IPS-18a (cell line): ENCODE data around the gene CAMKMT.

Source experiments
- H3K27ac ChIP-seq: one replicate; pipeline ENCODE4 v1.5.1; 2013; ENCODE audit warnings: low read length
- H3K27me3 ChIP-seq: one replicate; pipeline ENCODE4 v1.6.1; 2013; ENCODE audit warnings: mild to moderate bottlenecking, low read length; ENCODE audit not compliant: control insufficient read depth, insufficient read depth
- H3K36me3 ChIP-seq: one replicate; pipeline ENCODE4 v1.6.1; 2013; ENCODE audit warnings: low read depth, low read length; ENCODE audit not compliant: control insufficient read depth
- H3K4me1 ChIP-seq: one replicate; pipeline ENCODE4 v1.6.1; 2013; ENCODE audit warnings: low read depth, low read length; ENCODE audit not compliant: control insufficient read depth
- H3K4me3 ChIP-seq: one replicate; pipeline ENCODE4 v1.5.1; 2013; ENCODE audit warnings: low read length
- H3K9ac ChIP-seq: one replicate; pipeline ENCODE4 v1.6.1; 2013; ENCODE audit warnings: mild to moderate bottlenecking, low read length, moderate library complexity
- H3K9me3 ChIP-seq: one replicate; pipeline ENCODE4 v1.6.1; 2013; ENCODE audit warnings: low read depth, low read length; ENCODE audit not compliant: control insufficient read depth

Gene CAMKMT

DNA sequence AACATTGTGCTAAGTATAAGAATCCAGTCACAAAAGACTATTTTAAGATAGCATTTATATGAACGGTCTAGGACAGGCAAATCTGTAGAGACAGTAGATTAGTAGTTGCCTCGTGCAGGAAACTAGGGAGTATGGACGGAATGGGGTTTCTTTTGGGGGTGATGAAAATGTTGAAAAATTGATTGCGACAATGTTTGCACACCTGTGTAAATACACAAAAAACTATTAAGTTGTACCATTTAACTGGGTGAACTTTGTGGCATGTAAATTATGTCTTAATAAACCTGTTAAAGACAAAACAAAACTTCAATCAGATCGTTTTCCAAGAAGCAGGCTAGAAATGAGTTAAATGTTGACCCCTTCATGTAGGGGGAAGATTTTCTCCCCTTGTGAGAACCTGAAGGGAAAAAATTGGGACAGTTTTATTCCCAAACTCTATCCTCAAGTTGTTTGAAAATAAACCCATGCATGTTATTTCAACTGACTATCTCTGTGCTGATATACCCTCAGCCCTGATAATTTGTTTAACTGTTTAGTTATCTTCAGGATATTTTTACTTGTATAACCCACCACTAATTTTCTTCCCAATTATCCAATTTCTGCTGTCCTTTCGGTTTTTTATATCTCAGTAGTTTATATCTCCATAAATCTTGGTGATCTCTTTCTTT lies 87.2 kb downstream of the CAMKMT start:
- Histone ChIP-seq H3K4me1 (peaks cover 23% of the 10 kb centered on the region), H3K9me3 (no peaks in the 10 kb centered on the region), H3K27me3 (no peaks in the 10 kb centered on the region), H3K4me3 (no peak overlapping the region), H3K9ac (no peak overlapping the region), H3K36me3 (no peaks in the 10 kb centered on the region), H3K27ac (no peak overlapping the region)

- Histone ChIP-seq H3K4me1 (peaks cover 24% of the 10 kb centered on the region), H3K4me3 (no peak overlapping the region), H3K27ac (no peak overlapping the region), H3K27me3 (no peaks in the 10 kb centered on the region), H3K9me3 (no peaks in the 10 kb centered on the region), H3K36me3 (no peaks in the 10 kb centered on the region), H3K9ac (no peak overlapping the region)
Measured at GRCh38 chr2:44450082-44450481, 88.3 kb downstream of the CAMKMT start.

DNA sequence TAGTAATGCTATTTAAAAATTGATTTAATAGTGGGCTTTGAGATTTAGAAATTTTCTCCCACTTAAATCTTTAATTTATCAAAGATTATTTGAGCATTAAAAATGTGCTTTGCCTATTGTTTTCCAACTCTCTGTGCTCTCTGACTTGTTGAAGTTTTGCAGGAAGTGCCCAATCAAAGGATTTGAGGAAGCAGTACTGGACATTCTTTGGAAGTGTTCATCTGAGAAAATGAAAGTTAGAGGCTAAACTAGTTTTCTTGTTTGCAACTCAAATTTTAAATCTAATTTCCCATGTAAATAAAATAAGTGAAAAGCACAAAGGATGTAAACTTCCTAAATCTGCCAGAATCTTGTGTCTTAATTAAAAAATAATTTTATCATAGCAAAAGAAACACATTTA lies 89.1 kb downstream of the CAMKMT start:
- H3K36me3 ChIP-seq, result no peaks in the 10 kb centered on the region
- H3K9ac ChIP-seq, result no peak overlapping the region
- H3K27ac ChIP-seq, result no peak overlapping the region
- H3K4me3 ChIP-seq, result no peak overlapping the region
- H3K27me3 ChIP-seq, result no peaks in the 10 kb centered on the region
- no peaks in the 10 kb centered on the region for H3K9me3 ChIP-seq
- peaks cover 28% of the 10 kb centered on the region for H3K4me1 ChIP-seq

DNA sequence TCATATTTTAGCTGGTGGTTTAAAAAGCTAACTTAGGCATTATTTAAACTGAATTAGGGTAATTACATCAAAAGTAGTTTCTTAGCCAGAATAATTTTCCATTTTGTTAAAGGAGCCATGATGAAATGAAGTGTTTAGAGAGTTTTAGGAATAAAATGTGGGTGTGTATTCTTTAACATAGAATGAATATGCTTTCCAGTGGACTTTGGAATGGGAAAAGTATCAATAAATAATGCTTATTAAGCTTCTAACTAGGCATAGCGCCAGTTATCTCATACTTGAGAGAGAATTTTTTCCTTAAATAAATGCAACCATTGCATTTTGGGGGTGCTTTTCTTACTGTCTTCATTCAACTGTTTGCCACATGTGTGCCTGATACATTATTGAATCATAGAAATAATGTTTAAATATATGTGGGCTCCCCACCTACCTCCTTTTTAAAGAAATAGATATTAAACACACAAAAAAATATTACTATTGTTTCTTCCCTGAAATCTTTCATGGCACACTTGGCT lies 90.4 kb downstream of the CAMKMT start:
- Histone ChIP-seq H3K27me3 (no peaks in the 10 kb centered on the region), H3K4me1 (peaks cover 28% of the 10 kb centered on the region), H3K27ac (no peak overlapping the region), H3K4me3 (no peak overlapping the region), H3K36me3 (no peaks in the 10 kb centered on the region), H3K9me3 (no peaks in the 10 kb centered on the region), H3K9ac (no peak overlapping the region)

GRCh38 chr2:44453259-44453658 lies 91.5 kb downstream of the CAMKMT start:
- no peaks in the 10 kb centered on the region for H3K9me3 ChIP-seq
- H3K27me3 ChIP-seq, result no peaks in the 10 kb centered on the region

GRCh38 chr2:44455877-44456276 lies 94.1 kb downstream of the CAMKMT start:
- Histone ChIP-seq H3K4me1 (peaks cover 22% of the 10 kb centered on the region), H3K36me3 (no peaks in the 10 kb centered on the region), H3K4me3 (no peak overlapping the region), H3K9me3 (no peaks in the 10 kb centered on the region), H3K9ac (no peak overlapping the region), H3K27me3 (no peaks in the 10 kb centered on the region), H3K27ac (no peak overlapping the region)

More at GRCh38 chr2:44453259-44453658, 91.5 kb downstream of the CAMKMT start:
- Histone ChIP-seq H3K4me3 (no peak overlapping the region), H3K9ac (no peak overlapping the region), H3K27ac (no peak overlapping the region), H3K36me3 (no peaks in the 10 kb centered on the region), H3K4me1 (peaks cover 28% of the 10 kb centered on the region)

GRCh38 chr2:44456946-44457345 lies 95.2 kb downstream of the CAMKMT start:
- H3K27ac ChIP-seq, result no peak overlapping the region
- no peaks in the 10 kb centered on the region for H3K36me3 ChIP-seq
- no peaks in the 10 kb centered on the region for H3K27me3 ChIP-seq
- no peak overlapping the region for H3K9ac ChIP-seq
- no peak overlapping the region for H3K4me3 ChIP-seq
- no peaks in the 10 kb centered on the region for H3K9me3 ChIP-seq
- H3K4me1 ChIP-seq, result peaks cover 22% of the 10 kb centered on the region

- H3K4me3 ChIP-seq, result no peak overlapping the region
- H3K9ac ChIP-seq, result no peak overlapping the region
- H3K9me3 ChIP-seq, result no peaks in the 10 kb centered on the region
- H3K27ac ChIP-seq, result no peak overlapping the region
- H3K4me1 ChIP-seq, result peaks cover 37% of the 10 kb centered on the region
- H3K36me3 ChIP-seq, result no peaks in the 10 kb centered on the region
- no peaks in the 10 kb centered on the region for H3K27me3 ChIP-seq
Measured at GRCh38 chr2:44459739-44460138, 98.0 kb downstream of the CAMKMT start.

- Histone ChIP-seq H3K27ac (peak overlapping the region; percentile 47), H3K36me3 (no peaks in the 10 kb centered on the region), H3K9me3 (peaks cover 5% of the 10 kb centered on the region), H3K27me3 (no peaks in the 10 kb centered on the region), H3K4me3 (no peak overlapping the region), H3K9ac (peak overlapping the region; percentile 7), H3K4me1 (peaks cover 32% of the 10 kb centered on the region)
Measured at GRCh38 chr2:44462934-44463849, 101.4 kb downstream of the CAMKMT start.

GRCh38 chr2:44464437-44464836 lies 102.7 kb downstream of the CAMKMT start:
- no peak overlapping the region for H3K4me3 ChIP-seq
- H3K27me3 ChIP-seq, result no peaks in the 10 kb centered on the region
- H3K27ac ChIP-seq, result no peak overlapping the region
- H3K9ac ChIP-seq, result no peak overlapping the region
- H3K36me3 ChIP-seq, result no peaks in the 10 kb centered on the region
- peaks cover 5% of the 10 kb centered on the region for H3K9me3 ChIP-seq
- H3K4me1 ChIP-seq, result peaks cover 31% of the 10 kb centered on the region

DNA sequence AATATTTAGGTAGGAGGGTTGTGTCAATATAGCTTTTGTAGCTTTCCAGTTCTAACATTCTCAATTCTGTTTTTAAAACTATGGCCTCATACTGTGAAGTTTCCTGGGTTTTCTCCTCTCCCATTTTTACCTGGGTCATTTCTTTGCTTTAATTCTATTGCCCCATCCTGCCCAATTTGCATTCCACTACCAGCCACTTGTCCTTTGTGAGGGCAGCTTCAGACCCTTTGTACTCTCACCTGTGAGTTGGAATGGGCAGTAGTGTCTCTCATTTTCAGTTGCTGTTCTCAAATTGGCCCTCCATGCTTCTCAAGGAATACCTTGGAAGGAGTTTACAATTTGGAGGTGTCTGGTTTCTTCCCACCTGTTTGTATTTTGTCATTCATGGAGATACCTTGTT lies 108.4 kb downstream of the CAMKMT start:
- no peak overlapping the region for H3K9ac ChIP-seq
- peaks cover 16% of the 10 kb centered on the region for H3K4me1 ChIP-seq
- no peaks in the 10 kb centered on the region for H3K36me3 ChIP-seq
- peak overlapping the region; percentile 24 for H3K4me3 ChIP-seq
- no peak overlapping the region for H3K27ac ChIP-seq
- H3K27me3 ChIP-seq, result no peaks in the 10 kb centered on the region
- peaks cover 2% of the 10 kb centered on the region for H3K9me3 ChIP-seq
